ENCODE measurements around the gene SS18L1. TPM values are rescaled to one million over a fixed set of nuclear protein-coding genes. Genes with fewer than 3 reads are reported as not detected.

Gene SS18L1
- total and polyA plus RNA-seq, 2 experiments from 2014 or later: 3.2 to 38.7 TPM

DNA sequence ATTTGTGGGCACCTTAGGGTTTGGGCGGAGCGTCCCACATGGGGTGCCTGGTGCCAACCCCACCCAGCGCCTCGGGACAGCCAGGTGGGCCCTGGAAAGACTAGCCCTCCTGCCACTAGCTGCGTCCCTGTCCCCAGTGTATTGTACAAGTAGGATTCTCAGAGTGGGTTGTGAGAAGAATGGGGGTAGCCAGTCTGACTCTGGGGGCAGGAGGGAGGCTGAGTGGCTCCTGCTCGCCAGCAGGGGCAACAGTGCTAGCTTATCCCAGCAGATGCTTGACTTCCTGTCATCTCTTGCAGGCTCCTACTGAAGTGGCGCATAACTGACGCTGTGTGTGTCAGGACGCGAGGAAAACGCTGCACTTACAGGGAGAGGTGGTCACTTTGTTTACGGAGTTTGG is 9.7 kb upstream of the SS18L1 start:
- Histone ChIP-seq H3K36me3 (peaks cover 77% of the 10 kb centered on the region), H3K9me3 (ENCODE audit: low read depth) (no peaks in the 10 kb centered on the region), H3K27me3 (no peaks in the 10 kb centered on the region), H3K4me3 (no peak overlapping the region), H3K4me1 (ENCODE audit: low read depth) (no peaks in the 10 kb centered on the region), H3K27ac (no peak overlapping the region)
- DNase-seq (ENCODE audit: low read depth in 1 of 2, low spot score in 1 of 2): no peak
- TF ChIP-seq CTCF (IDR thresholded peaks at IDR 0.05; ENCODE audit: low read depth, low read length): no peak

GRCh38 chr20:62134735-62135231 is 8.8 kb upstream of the SS18L1 start:
- Histone ChIP-seq H3K36me3 (peaks cover 79% of the 10 kb centered on the region), H3K4me3 (no peak overlapping the region), H3K9me3 (ENCODE audit: low read depth) (no peaks in the 10 kb centered on the region), H3K27ac (peak overlapping the region; percentile 48), H3K27me3 (no peaks in the 10 kb centered on the region), H3K4me1 (ENCODE audit: low read depth) (no peaks in the 10 kb centered on the region)
- peak in 1 of 2 donors; percentile 69 for DNase-seq (ENCODE audit: low read depth in 1 of 2, low spot score in 1 of 2)
- no peak for TF ChIP-seq CTCF (IDR thresholded peaks at IDR 0.05; ENCODE audit: low read depth, low read length)

DNA sequence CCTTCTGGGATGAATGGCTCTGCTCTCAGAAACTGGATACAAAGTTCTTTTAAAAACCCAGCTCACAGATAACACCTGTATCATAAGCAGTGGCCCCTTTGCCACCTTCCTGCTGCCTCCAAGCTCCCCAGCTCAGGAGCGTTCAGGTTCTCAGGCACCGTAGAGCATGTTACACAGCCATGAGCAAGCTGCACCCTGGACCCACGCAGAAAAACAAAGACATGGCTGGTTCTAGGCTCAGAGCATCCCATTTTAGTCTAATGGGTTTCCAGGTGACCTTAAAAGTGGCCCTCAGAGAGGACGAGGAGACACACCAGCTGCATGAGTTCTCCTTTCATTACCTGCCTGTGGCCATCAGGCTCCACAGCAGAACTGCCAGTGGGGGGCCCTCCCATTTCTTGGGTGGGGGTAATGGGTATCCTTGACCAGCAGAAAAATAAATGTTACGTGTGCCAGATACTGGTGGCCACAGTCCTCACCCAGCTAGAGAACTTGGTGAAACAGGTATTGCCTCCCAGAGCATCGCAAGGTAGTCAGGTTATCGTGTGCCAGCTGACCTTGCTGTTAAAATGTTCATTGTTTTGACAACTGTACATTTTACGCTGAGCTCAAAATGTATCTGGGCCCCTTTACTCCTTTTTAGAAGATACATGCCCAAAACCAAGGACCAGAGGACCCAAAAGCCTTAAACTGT is 7.8 kb upstream of the SS18L1 start:
- Histone ChIP-seq H3K9me3 (ENCODE audit: low read depth) (no peaks in the 10 kb centered on the region), H3K36me3 (peaks cover 78% of the 10 kb centered on the region)
- no peak for DNase-seq (ENCODE audit: low read depth in 1 of 2, low spot score in 1 of 2)

GRCh38 chr20:62136283-62137091 is 7.1 kb upstream of the SS18L1 start:
- Histone ChIP-seq H3K36me3 (peaks cover 71% of the 10 kb centered on the region), H3K27ac (peak overlapping the region; percentile 68), H3K4me1 (ENCODE audit: low read depth) (peaks cover 3% of the 10 kb centered on the region), H3K27me3 (no peaks in the 10 kb centered on the region), H3K9me3 (ENCODE audit: low read depth) (no peaks in the 10 kb centered on the region), H3K4me3 (no peak overlapping the region)
- peak; percentile 92 for TF ChIP-seq CTCF (IDR thresholded peaks at IDR 0.05; ENCODE audit: low read depth, low read length)
- DNase-seq (ENCODE audit: low read depth in 1 of 2, low spot score in 1 of 2): peak; percentile 77 to 80

More for the DNA sequence above, 7.8 kb upstream of the SS18L1 start:
- Histone ChIP-seq H3K27me3 (no peaks in the 10 kb centered on the region), H3K4me1 (ENCODE audit: low read depth) (no peaks in the 10 kb centered on the region), H3K27ac (peak overlapping the region; percentile 48), H3K4me3 (no peak overlapping the region)
- TF ChIP-seq CTCF (IDR thresholded peaks at IDR 0.05; ENCODE audit: low read depth, low read length): no peak

DNA sequence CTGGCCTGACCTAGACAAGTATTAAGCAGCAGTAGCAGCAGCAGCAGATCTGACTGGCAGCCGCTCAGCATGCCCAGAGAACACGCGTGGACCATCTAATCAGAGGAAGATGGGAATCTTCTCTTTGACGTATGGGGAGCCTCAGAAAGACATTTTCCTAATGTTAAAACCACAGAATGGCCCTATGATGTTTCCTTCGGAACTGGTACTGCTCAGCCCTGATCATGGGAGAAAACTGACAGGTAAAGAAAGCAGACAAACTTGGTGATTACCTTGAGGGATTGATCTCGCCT is 6.5 kb upstream of the SS18L1 start:
- H3K4me3 ChIP-seq: no peak overlapping the region
- peak overlapping the region; percentile 35 for H3K27ac ChIP-seq
- no peaks in the 10 kb centered on the region for H3K27me3 ChIP-seq
- no peaks in the 10 kb centered on the region for H3K9me3 ChIP-seq (ENCODE audit: low read depth)
- no peak for TF ChIP-seq CTCF (IDR thresholded peaks at IDR 0.05; ENCODE audit: low read depth, low read length)
- peaks cover 5% of the 10 kb centered on the region for H3K4me1 ChIP-seq (ENCODE audit: low read depth)
- H3K36me3 ChIP-seq: peaks cover 65% of the 10 kb centered on the region
- DNase-seq (ENCODE audit: low read depth in 1 of 2, low spot score in 1 of 2): no peak
